ENCODE measurements around the gene SDHD.

GRCh38 chr11:112082729-112083128 is 3.9 kb upstream of the SDHD start:
- TF ChIP-seq CTCF (conservative IDR thresholded peaks at IDR 0.05) (no peak), ZFX (IDR thresholded peaks at IDR 0.05) (no peak)

Data from C4-2B (cell line).